PC-9 (cell line): ENCODE measurements around the gene TRIM3. TPM values are rescaled to one million over a fixed set of nuclear protein-coding genes. Genes with fewer than 3 reads are reported as not detected.

Source experiments
- BruUV-seq: library from RNA; stranded (reverse); fragments of 400-500 nt; replicated peaks from 2 replicates; lab custom pipeline; 2021; lab: Mats Ljungman, UMichigan
- CTCF ChIA-PET: fragments of 300-600 bp; sonication (Branson Sonifier 250); formaldehyde crosslinking; loops from one replicate; lab custom pipeline; 2022; ENCODE audit warnings: antibody characterized with exemption; lab: Charles Lee
- POLR2A ChIA-PET: fragments of 300-600 bp; sonication (Branson Sonifier 250); formaldehyde crosslinking; loops from one replicate; lab custom pipeline; 2022; ENCODE audit warnings: antibody characterized with exemption; ENCODE audit not compliant: unreplicated experiment; lab: Charles Lee
- DNase-seq, 2 experiments: peaks; one replicate each; pipeline versions ENCODE4 v3.0.0 to v3.0.0-alpha.2; 2015 to 2022; ENCODE audit warnings: mixed read lengths in 1 of 2
- H2AFZ ChIP-seq: fragments of 200-600 bp; sonication (generic); 2 replicates; pipeline ENCODE4 v1.8.1; 2017; ENCODE audit warnings: antibody characterized with exemption
- H3F3A ChIP-seq: fragments of 200-600 bp; sonication (generic); 2 replicates; pipeline ENCODE4 v1.8.1; 2017; ENCODE audit warnings: antibody characterized with exemption, mild to moderate bottlenecking, low read depth; ENCODE audit not compliant: insufficient read depth
- H3K27ac ChIP-seq: fragments of 200-600 bp; sonication (generic); 2 replicates; pipeline ENCODE4 v1.6.1; 2016; ENCODE audit warnings: mixed run types
- H3K27me3 ChIP-seq: fragments of 200-600 bp; sonication (generic); 2 replicates; pipeline ENCODE4 v1.6.1; 2016; ENCODE audit warnings: low read depth, mixed run types; ENCODE audit not compliant: insufficient read depth
- H3K36me3 ChIP-seq: fragments of 200-600 bp; sonication (generic); 2 replicates; pipeline ENCODE4 v1.6.1; 2016; ENCODE audit warnings: low read depth, mixed run types
- H3K4me1 ChIP-seq: fragments of 200-600 bp; sonication (generic); replicated peaks from 2 replicates; pipeline ENCODE4 v1.6.1; 2016; ENCODE audit warnings: mixed run types; ENCODE audit not compliant: insufficient read depth
- H3K4me2 ChIP-seq: fragments of 200-600 bp; sonication (generic); 2 replicates; pipeline ENCODE4 v1.6.1; 2017; ENCODE audit warnings: mixed run types
- H3K4me3 ChIP-seq: fragments of 200-600 bp; sonication (generic); 2 replicates; pipeline ENCODE4 v1.6.1; 2016; ENCODE audit warnings: mixed run types
- H3K79me2 ChIP-seq: fragments of 200-600 bp; sonication (generic); 2 replicates; pipeline ENCODE4 v1.6.1; 2017; ENCODE audit warnings: low read depth, mixed run types
- H3K9me2 ChIP-seq: fragments of 200-600 bp; sonication (generic); 2 replicates; pipeline ENCODE4 v1.8.1; 2017; ENCODE audit warnings: mild to moderate bottlenecking; ENCODE audit not compliant: insufficient read depth
- H3K9me3 ChIP-seq: fragments of 200-600 bp; sonication (generic); 2 replicates; pipeline ENCODE4 v1.8.1; 2016; ENCODE audit warnings: low read depth; ENCODE audit not compliant: insufficient read depth
- H4K20me1 ChIP-seq: fragments of 200-600 bp; sonication (generic); 2 replicates; pipeline ENCODE4 v1.8.1; 2017; ENCODE audit not compliant: insufficient read depth
- CTCF ChIP-seq: fragments of 200-600 bp; sonication (generic); conservative IDR thresholded peaks from 2 replicates; pipeline ENCODE4 v1.6.1; 2017; ENCODE audit warnings: mixed run types, antibody characterized with exemption, mild to moderate bottlenecking, moderate library complexity
- EZH2 ChIP-seq: fragments of 200-600 bp; sonication (generic); IDR thresholded peaks from 2 replicates; pipeline ENCODE4 v1.8.0; 2017; ENCODE audit warnings: antibody characterized with exemption, low read depth
- intact Hi-C: fragments of 100-400 bp; cut with micrococcal nuclease; formaldehyde crosslinking; loops from one replicate; pipeline ENCODE4 v1.10.0; 2022; ENCODE audit not compliant: unreplicated experiment
- total RNA-seq: library from RNA; stranded (reverse); gene quantifications from 2 replicates; pipeline ENCODE4 v1.2.3, GENCODE V29; 2021

The TRIM3 gene
- total RNA-seq, 1 experiment from 2014 or later = 9.0 TPM

- BruUV-seq = no TSS peak
- H3F3A ChIP-seq = no peaks in the 10 kb centered on the region
- no peaks in the 10 kb centered on the region for H4K20me1 ChIP-seq
- TF ChIP-seq EZH2 = no peak
- no peak for TF ChIP-seq CTCF
- DNase-seq = no peak
- no peaks in the 10 kb centered on the region for H3K4me1 ChIP-seq
- intact Hi-C loops = no loop called here
- H3K79me2 ChIP-seq = no peaks in the 10 kb centered on the region
- no peak overlapping the region for H3K27ac ChIP-seq
- POLR2A ChIA-PET = no interaction called here
- no peaks in the 10 kb centered on the region for H3K9me2 ChIP-seq
- no peaks in the 10 kb centered on the region for H3K36me3 ChIP-seq
- H3K4me2 ChIP-seq = no peak overlapping the region
- CTCF ChIA-PET = no interaction called here
- no peaks in the 10 kb centered on the region for H3K9me3 ChIP-seq
- H3K4me3 ChIP-seq = no peak overlapping the region
- no peaks in the 10 kb centered on the region for H3K27me3 ChIP-seq
- no peak overlapping the region for H2AFZ ChIP-seq
These were observed 24.4 kb upstream of the TRIM3 start for GRCh38 chr11:6498121-6498520.

GRCh38 chr11:6497069-6497839, 23.5 kb upstream of the TRIM3 start, which contains the start of gene DNHD1:
TSS of gene DNHD1 (plus strand) at chr11:6497280. CDS start at chr11:6498216, 936 bp downstream.
- TF ChIP-seq CTCF (no peak), EZH2 (no peak)
- Histone ChIP-seq H4K20me1 (no peaks in the 10 kb centered on the region), H3F3A (no peaks in the 10 kb centered on the region), H3K79me2 (no peaks in the 10 kb centered on the region), H2AFZ (no peak within 1 kb of the TSS), H3K27ac (no peak within 1 kb of the TSS), H3K4me3 (no peak within 1 kb of the TSS), H3K4me1 (no peaks in the 10 kb centered on the region), H3K4me2 (no peak within 1 kb of the TSS), H3K9me2 (no peaks in the 10 kb centered on the region), H3K36me3 (no peaks in the 10 kb centered on the region), H3K9me3 (no peaks in the 10 kb centered on the region), H3K27me3 (no peaks in the 10 kb centered on the region)
- DNase-seq = no peak
- no TSS peak for BruUV-seq
- intact Hi-C loops = no loop called here
- ChIA-PET POLR2A (no interaction called here), CTCF (no interaction called here)

- BruUV-seq = no TSS peak
- POLR2A ChIA-PET = no interaction called here
These were observed 15.6 kb upstream of the TRIM3 start for GRCh38 chr11:6489306-6489705.

More at GRCh38 chr11:6489306-6489705, 15.6 kb upstream of the TRIM3 start:
- Histone ChIP-seq H3K9me3 (no peaks in the 10 kb centered on the region), H2AFZ (no peak overlapping the region), H3K36me3 (0 out of 2 replicates have a peak, but pooled peaks cover 6% of the 10 kb centered on the region), H3K79me2 (no peaks in the 10 kb centered on the region), H3K9me2 (no peaks in the 10 kb centered on the region), H3K27ac (no peak overlapping the region), H3K4me1 (no peaks in the 10 kb centered on the region), H3F3A (no peaks in the 10 kb centered on the region), H3K27me3 (no peaks in the 10 kb centered on the region), H3K4me2 (no peak overlapping the region), H4K20me1 (0 out of 2 replicates have a peak, but pooled peaks cover 2% of the 10 kb centered on the region), H3K4me3 (no peak overlapping the region)
- CTCF ChIA-PET = no interaction called here
- intact Hi-C loops = no loop called here
- TF ChIP-seq EZH2 = no peak
- TF ChIP-seq CTCF = no peak
- DNase-seq = no peak
